AG09319 (cell line): Measurements from ENCODE around the gene TMEM187.

Experiments
- DNase-seq: peaks from one replicate; pipeline ENCODE4 v3.0.0-alpha.2; 2010; ENCODE audit warnings: low read depth; ENCODE audit errors: extremely low read depth
- CTCF ChIP-seq: IDR thresholded peaks from 2 replicates; pipeline ENCODE4 v1.5.1; 2011; ENCODE audit warnings: low read depth, mild to moderate bottlenecking, inconsistent platforms, low read length, moderate library complexity

The TMEM187 gene

GRCh38 chrX:153999359-154000037 lies 26.9 kb downstream of the TMEM187 start:
- TF ChIP-seq CTCF, result no peak
- DNase-seq, result no peak

DNA sequence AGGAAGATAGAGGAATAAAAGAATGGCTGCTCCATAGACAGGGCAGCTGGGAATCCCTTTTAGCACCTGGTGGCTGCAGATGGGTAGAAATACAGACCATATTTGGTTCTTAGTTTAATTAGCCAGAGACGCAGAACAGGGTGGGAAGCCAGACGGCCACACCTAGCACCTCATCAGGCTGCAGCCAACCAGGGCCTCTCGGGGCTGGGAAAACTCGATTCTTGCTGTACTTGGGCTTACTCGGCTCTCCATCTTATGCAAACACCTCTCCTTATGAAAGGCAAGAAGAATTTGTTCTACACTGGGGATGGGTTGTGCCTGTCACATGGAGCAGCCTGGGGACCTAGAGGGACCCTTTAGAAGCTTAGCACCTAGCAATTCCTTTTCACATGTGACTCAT lies 27.5 kb downstream of the TMEM187 start:
- DNase-seq, result no peak
- TF ChIP-seq CTCF, result no peak

DNA sequence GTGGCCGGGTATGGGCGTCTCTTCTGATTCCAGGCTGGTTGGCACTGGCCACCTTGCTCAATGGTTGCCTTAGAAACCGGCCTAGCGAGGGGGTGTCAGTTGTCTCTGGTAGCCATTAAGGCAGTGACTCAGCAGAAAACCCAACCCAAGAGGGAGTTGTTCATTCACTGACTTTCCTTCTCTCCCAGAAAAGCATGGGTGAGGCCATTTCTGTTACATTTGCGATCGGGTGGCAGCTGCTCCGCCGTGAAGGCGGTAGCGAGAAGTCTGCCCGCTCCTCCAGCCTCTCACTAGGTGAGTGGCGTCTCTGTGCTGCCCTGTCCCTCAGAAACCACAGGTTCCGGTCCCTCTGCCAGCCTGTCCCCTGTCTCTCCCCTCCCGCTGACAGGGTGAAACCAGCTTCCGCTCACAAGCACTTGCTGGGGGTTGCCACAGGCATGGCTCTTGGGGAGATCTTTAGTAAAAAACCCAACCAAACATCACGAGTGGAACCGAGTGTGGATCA lies 29.7 kb downstream of the TMEM187 start:
- TF ChIP-seq CTCF, result no peak
- peak; percentile 75 for DNase-seq

DNA sequence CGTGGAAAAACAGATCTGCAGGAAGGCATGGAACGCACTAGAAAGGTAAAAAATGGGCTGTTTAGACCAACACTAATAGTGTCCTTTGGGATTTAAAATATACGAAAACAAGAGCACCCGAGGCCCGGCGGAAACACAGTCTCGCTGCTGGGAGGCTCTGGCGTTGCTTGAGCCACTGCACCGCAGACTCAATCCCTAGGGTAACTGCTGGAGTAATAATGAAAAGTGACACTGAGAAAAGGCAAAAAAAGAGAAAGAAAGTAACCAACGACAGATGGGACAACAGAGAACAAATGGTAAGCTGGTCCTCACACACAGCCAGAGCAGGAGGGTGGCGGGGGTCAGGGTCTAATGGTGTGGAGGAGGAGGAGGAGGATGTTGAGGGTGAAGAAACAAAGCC lies 31.8 kb downstream of the TMEM187 start:
- no peak for TF ChIP-seq CTCF
- DNase-seq, result no peak

GRCh38 chrX:154006947-154007346 lies 34.4 kb downstream of the TMEM187 start:
- no peak for DNase-seq
- TF ChIP-seq CTCF, result no peak

- no peak for TF ChIP-seq CTCF
- DNase-seq, result no peak
Measured at GRCh38 chrX:154008521-154008920, 36.0 kb downstream of the TMEM187 start.

DNA sequence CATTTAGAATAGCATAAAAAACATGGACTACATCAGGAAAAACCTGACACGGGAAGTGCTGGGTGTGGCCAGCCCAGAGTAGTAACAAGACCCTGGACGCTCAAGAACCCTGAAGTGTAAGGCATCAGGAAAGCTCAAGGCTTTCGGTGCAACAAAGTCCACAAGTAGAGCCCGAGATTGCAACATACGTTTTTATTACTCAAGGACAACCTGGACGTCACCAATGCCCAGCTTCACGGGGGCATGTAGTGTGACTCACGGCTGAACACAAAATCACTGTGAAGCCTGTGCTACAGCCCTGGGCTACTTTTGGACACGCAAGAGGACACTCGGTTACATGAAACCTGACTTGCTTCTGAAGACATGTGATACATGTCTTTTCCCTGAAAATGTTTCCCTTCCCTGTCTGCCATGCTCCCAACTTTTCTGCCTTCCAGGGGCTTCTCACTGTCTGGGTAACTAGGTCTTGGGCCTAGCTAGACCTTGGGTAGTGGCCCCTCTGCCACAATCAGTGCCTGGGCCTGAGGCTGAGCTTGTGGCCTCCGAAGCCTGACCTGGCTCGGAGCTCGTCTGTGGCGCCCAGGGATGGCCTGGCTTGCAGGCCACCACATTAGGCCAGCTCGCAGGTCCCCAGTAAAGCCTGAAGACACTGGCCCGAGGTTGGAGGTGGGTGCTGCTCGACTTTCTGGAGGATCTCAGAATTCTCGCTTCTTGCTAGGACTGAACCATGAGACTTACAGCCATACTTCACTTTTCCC lies 38.0 kb downstream of the TMEM187 start:
- DNase-seq, result no peak
- no peak for TF ChIP-seq CTCF
